Measurements from ENCODE around the gene EVI2B. TPM values are rescaled to one million over a fixed set of nuclear protein-coding genes. Genes with fewer than 3 reads are reported as not detected.
"Not testable (repeated sequence)": the region's sequence is repeated elsewhere in the genome, so short reads cannot be mapped to it uniquely, and the experiment has no call there.

EVI2B gene
- total RNA-seq, 1 donor from 2014 or later: 10.6 TPM

- no peak for DNase-seq (ENCODE audit: low spot score)
These were observed 3.6 kb downstream of the EVI2B start for GRCh38 chr17:31310260-31310659.

- DNase-seq (ENCODE audit: low spot score): peak; percentile 8
These were observed 4.3 kb downstream of the EVI2B start for GRCh38 chr17:31309556-31309955.

- peak; percentile 9 for DNase-seq (ENCODE audit: low spot score)
These were observed 5.2 kb downstream of the EVI2B start for GRCh38 chr17:31308372-31309334.

- DNase-seq (ENCODE audit: low spot score): no peak
These were observed 6.2 kb downstream of the EVI2B start for GRCh38 chr17:31307640-31308039.

GRCh38 chr17:31299624-31300023 is 14.2 kb downstream of the EVI2B start:
- no peak for DNase-seq (ENCODE audit: low spot score)

- DNase-seq (ENCODE audit: low spot score): no peak
These were observed 16.8 kb downstream of the EVI2B start, which contains the start of gene OMG for GRCh38 chr17:31297090-31297489. Gene OMG, minus strand, starts transcription at chr17:31297239. Its CDS starts 908 bp downstream, at chr17:31296331.

GRCh38 chr17:31296142-31296541 is 17.7 kb downstream of the EVI2B start:
- no peak for DNase-seq (ENCODE audit: low spot score)

- DNase-seq (ENCODE audit: low spot score): no peak
These were observed 18.4 kb downstream of the EVI2B start for GRCh38 chr17:31295489-31295871.

- DNase-seq (ENCODE audit: low spot score): no peak
These were observed 18.9 kb downstream of the EVI2B start for GRCh38 chr17:31294820-31295488.

GRCh38 chr17:31294231-31294630 is 19.6 kb downstream of the EVI2B start:
- DNase-seq (ENCODE audit: low spot score): no peak

- no peak for DNase-seq (ENCODE audit: low spot score)
These were observed 20.3 kb downstream of the EVI2B start for GRCh38 chr17:31293581-31293980.

GRCh38 chr17:31291820-31292219 is 22.0 kb downstream of the EVI2B start:
- no peak for DNase-seq (ENCODE audit: low spot score)

GRCh38 chr17:31289790-31290189 is 24.1 kb downstream of the EVI2B start:
- no peak for DNase-seq (ENCODE audit: low spot score)

- not testable (repeated sequence) for DNase-seq (ENCODE audit: low spot score)
These were observed 25.9 kb downstream of the EVI2B start for GRCh38 chr17:31287932-31288331.

GRCh38 chr17:31286587-31286986 is 27.3 kb downstream of the EVI2B start:
- DNase-seq (ENCODE audit: low spot score): no peak

GRCh38 chr17:31283841-31284240 is 30.0 kb downstream of the EVI2B start:
- DNase-seq (ENCODE audit: low spot score): no peak

- DNase-seq (ENCODE audit: low spot score): no peak
These were observed 32.8 kb downstream of the EVI2B start for GRCh38 chr17:31281061-31281460.

GRCh38 chr17:31279401-31279800 is 34.5 kb downstream of the EVI2B start:
- DNase-seq (ENCODE audit: low spot score): no peak

- DNase-seq (ENCODE audit: low spot score): no peak
These were observed 38.7 kb downstream of the EVI2B start for GRCh38 chr17:31275116-31275515.

GRCh38 chr17:31274252-31274651 is 39.6 kb downstream of the EVI2B start:
- DNase-seq (ENCODE audit: low spot score): peak; percentile 29

- DNase-seq (ENCODE audit: low spot score): no peak
These were observed 40.3 kb downstream of the EVI2B start for GRCh38 chr17:31273516-31273915.

GRCh38 chr17:31272803-31273202 is 41.1 kb downstream of the EVI2B start:
- DNase-seq (ENCODE audit: low spot score): no peak

GRCh38 chr17:31272236-31272635 is 41.6 kb downstream of the EVI2B start:
- DNase-seq (ENCODE audit: low spot score): no peak

Measured in umbilical cord (tissue), 2 donors.